Activated T-helper 17 cell treated with anti-CD3 and anti-CD28 coated beads, Interleukin-2, amount 50 U/mL, for 72 hours (primary cell): ENCODE data around the gene CLDN6. TPM values are rescaled to one million over a fixed set of nuclear protein-coding genes. Genes with fewer than 3 reads are reported as not detected.
A peak's percentile ranks its signal among the peaks of the same experiment; 100 is the strongest.

ENCODE experiments used
- ATAC-seq: fragments of 150-1000 bp; cut with Tn5 transposase; replicated peaks from 2 replicates; pipeline ENCODE4 v1.10.0; 2021; ENCODE audit warnings: mild to moderate bottlenecking, moderate library complexity
- H3K27ac Mint-ChIP-seq: one replicate; pipeline ENCODE4 v1.8.0; 2022; ENCODE audit warnings: mixed read lengths
- H3K27me3 Mint-ChIP-seq: one replicate; pipeline ENCODE4 v1.8.0; 2022; ENCODE audit warnings: mixed read lengths
- H3K36me3 Mint-ChIP-seq: one replicate; pipeline ENCODE4 v1.8.0; 2022; ENCODE audit warnings: low read depth, mild to moderate bottlenecking, mixed read lengths
- H3K4me1 Mint-ChIP-seq: one replicate; pipeline ENCODE4 v1.8.0; 2022; ENCODE audit warnings: mixed read lengths
- H3K4me3 Mint-ChIP-seq: one replicate; pipeline ENCODE4 v1.8.0; 2022; ENCODE audit warnings: mild to moderate bottlenecking, mixed read lengths
- H3K9me3 Mint-ChIP-seq: one replicate; pipeline ENCODE4 v1.8.0; 2022; ENCODE audit warnings: mixed read lengths
- total RNA-seq, 2 donors: library from RNA; stranded (reverse); gene quantifications; one replicate each; pipeline ENCODE4 v1.2.3, GENCODE V29; 2022

CLDN6 gene
- total RNA-seq, 2 donors from 2014 or later = not detected

- peaks cover 3% of the 10 kb centered on the region for H3K27me3 Mint-ChIP-seq
- no peak for ATAC-seq
- H3K27ac Mint-ChIP-seq = no peak overlapping the region
- H3K4me3 Mint-ChIP-seq = no peak overlapping the region
- no peaks in the 10 kb centered on the region for H3K36me3 Mint-ChIP-seq
- H3K4me1 Mint-ChIP-seq = no peaks in the 10 kb centered on the region
- no peaks in the 10 kb centered on the region for H3K9me3 Mint-ChIP-seq
Measured at GRCh38 chr16:3015865-3016521, 2.0 kb downstream of the CLDN6 start.

- no peak overlapping the region for H3K27ac Mint-ChIP-seq
- H3K27me3 Mint-ChIP-seq = peaks cover 3% of the 10 kb centered on the region
Measured at GRCh38 chr16:3014971-3015370, 3.0 kb downstream of the CLDN6 start.

GRCh38 chr16:3013998-3014690, 3.8 kb downstream of the CLDN6 start:
- no peak for ATAC-seq
- Mint-ChIP-seq H3K9me3 (no peaks in the 10 kb centered on the region), H3K4me3 (no peak overlapping the region), H3K4me1 (no peaks in the 10 kb centered on the region), H3K36me3 (no peaks in the 10 kb centered on the region), H3K27me3 (peaks cover 3% of the 10 kb centered on the region), H3K27ac (no peak overlapping the region)

More at GRCh38 chr16:3014971-3015370, 3.0 kb downstream of the CLDN6 start:
- no peaks in the 10 kb centered on the region for H3K4me1 Mint-ChIP-seq
- ATAC-seq = no peak
- no peaks in the 10 kb centered on the region for H3K9me3 Mint-ChIP-seq
- no peaks in the 10 kb centered on the region for H3K36me3 Mint-ChIP-seq
- no peak overlapping the region for H3K4me3 Mint-ChIP-seq

- no peak overlapping the region for H3K27ac Mint-ChIP-seq
- no peak for ATAC-seq
- H3K27me3 Mint-ChIP-seq = peaks cover 3% of the 10 kb centered on the region
- no peak overlapping the region for H3K4me3 Mint-ChIP-seq
- no peaks in the 10 kb centered on the region for H3K36me3 Mint-ChIP-seq
- H3K9me3 Mint-ChIP-seq = no peaks in the 10 kb centered on the region
- no peaks in the 10 kb centered on the region for H3K4me1 Mint-ChIP-seq
Measured at GRCh38 chr16:3013491-3013951, 4.5 kb downstream of the CLDN6 start.

- ATAC-seq = no peak
- H3K4me3 Mint-ChIP-seq = no peak within 1 kb of the TSS
- H3K27ac Mint-ChIP-seq = no peak within 1 kb of the TSS
- H3K27me3 Mint-ChIP-seq = peaks cover 3% of the 10 kb centered on the region
- H3K9me3 Mint-ChIP-seq = no peaks in the 10 kb centered on the region
- H3K4me1 Mint-ChIP-seq = peaks cover 5% of the 10 kb centered on the region
- H3K36me3 Mint-ChIP-seq = no peaks in the 10 kb centered on the region
Measured at GRCh38 chr16:3012828-3013420, 5.1 kb downstream of the CLDN6 start, which contains the start of gene CLDN9. TSS of gene CLDN9 (plus strand) at chr16:3012923. CDS start at chr16:3013363, 440 bp downstream.

GRCh38 chr16:3012246-3012645, 5.7 kb downstream of the CLDN6 start:
- Mint-ChIP-seq H3K27ac (no peak overlapping the region), H3K27me3 (peaks cover 3% of the 10 kb centered on the region), H3K4me3 (no peak overlapping the region), H3K36me3 (no peaks in the 10 kb centered on the region), H3K4me1 (peaks cover 6% of the 10 kb centered on the region), H3K9me3 (no peaks in the 10 kb centered on the region)
- no peak for ATAC-seq

GRCh38 chr16:3010510-3010909, 7.5 kb downstream of the CLDN6 start:
- Mint-ChIP-seq H3K4me3 (no peak overlapping the region), H3K36me3 (no peaks in the 10 kb centered on the region), H3K27ac (no peak overlapping the region), H3K4me1 (peaks cover 10% of the 10 kb centered on the region), H3K9me3 (no peaks in the 10 kb centered on the region), H3K27me3 (peaks cover 6% of the 10 kb centered on the region)
- no peak for ATAC-seq

GRCh38 chr16:3009568-3010390, 8.2 kb downstream of the CLDN6 start:
- H3K4me3 Mint-ChIP-seq = no peak overlapping the region
- peaks cover 10% of the 10 kb centered on the region for H3K4me1 Mint-ChIP-seq
- no peaks in the 10 kb centered on the region for H3K9me3 Mint-ChIP-seq
- H3K27ac Mint-ChIP-seq = no peak overlapping the region
- H3K27me3 Mint-ChIP-seq = peaks cover 6% of the 10 kb centered on the region
- no peak for ATAC-seq
- H3K36me3 Mint-ChIP-seq = no peaks in the 10 kb centered on the region

GRCh38 chr16:3008690-3009037, 9.3 kb downstream of the CLDN6 start:
- Mint-ChIP-seq H3K4me3 (peak overlapping the region; percentile 42), H3K27ac (no peak overlapping the region), H3K9me3 (no peaks in the 10 kb centered on the region)

GRCh38 chr16:3007957-3008689, 9.9 kb downstream of the CLDN6 start:
- Mint-ChIP-seq H3K27me3 (peaks cover 3% of the 10 kb centered on the region), H3K36me3 (no peaks in the 10 kb centered on the region), H3K4me1 (peaks cover 10% of the 10 kb centered on the region), H3K9me3 (no peaks in the 10 kb centered on the region), H3K4me3 (peak overlapping the region; percentile 42), H3K27ac (peak overlapping the region; percentile 69)
- no peak for ATAC-seq

More at GRCh38 chr16:3008690-3009037, 9.3 kb downstream of the CLDN6 start:
- H3K27me3 Mint-ChIP-seq = peaks cover 3% of the 10 kb centered on the region
- peaks cover 10% of the 10 kb centered on the region for H3K4me1 Mint-ChIP-seq
- no peaks in the 10 kb centered on the region for H3K36me3 Mint-ChIP-seq
- no peak for ATAC-seq

- peaks cover 10% of the 10 kb centered on the region for H3K4me1 Mint-ChIP-seq
Measured at GRCh38 chr16:3007059-3007956, 10.7 kb downstream of the CLDN6 start.

GRCh38 chr16:3004781-3005284, 13.2 kb downstream of the CLDN6 start:
- peak overlapping the region; percentile 52 for H3K4me3 Mint-ChIP-seq
- H3K27me3 Mint-ChIP-seq = peaks cover 6% of the 10 kb centered on the region
- no peak overlapping the region for H3K27ac Mint-ChIP-seq
- no peak for ATAC-seq
- H3K9me3 Mint-ChIP-seq = no peaks in the 10 kb centered on the region
- no peaks in the 10 kb centered on the region for H3K36me3 Mint-ChIP-seq
- H3K4me1 Mint-ChIP-seq = peaks cover 10% of the 10 kb centered on the region

More at GRCh38 chr16:3007059-3007956, 10.7 kb downstream of the CLDN6 start:
- H3K9me3 Mint-ChIP-seq = no peaks in the 10 kb centered on the region
- peaks cover 3% of the 10 kb centered on the region for H3K27me3 Mint-ChIP-seq
- no peaks in the 10 kb centered on the region for H3K36me3 Mint-ChIP-seq
- H3K4me3 Mint-ChIP-seq = peak overlapping the region; percentile 42
- no peak for ATAC-seq
- peak overlapping the region; percentile 69 for H3K27ac Mint-ChIP-seq

GRCh38 chr16:3004319-3004718, 13.7 kb downstream of the CLDN6 start:
- peak; percentile 11 for ATAC-seq
- peak overlapping the region; percentile 39 for H3K4me3 Mint-ChIP-seq
- no peaks in the 10 kb centered on the region for H3K9me3 Mint-ChIP-seq
- peaks cover 6% of the 10 kb centered on the region for H3K27me3 Mint-ChIP-seq
- H3K4me1 Mint-ChIP-seq = peaks cover 10% of the 10 kb centered on the region
- no peaks in the 10 kb centered on the region for H3K36me3 Mint-ChIP-seq
- no peak overlapping the region for H3K27ac Mint-ChIP-seq
